ENCODE data around the gene CARD11.

CARD11 gene

DNA sequence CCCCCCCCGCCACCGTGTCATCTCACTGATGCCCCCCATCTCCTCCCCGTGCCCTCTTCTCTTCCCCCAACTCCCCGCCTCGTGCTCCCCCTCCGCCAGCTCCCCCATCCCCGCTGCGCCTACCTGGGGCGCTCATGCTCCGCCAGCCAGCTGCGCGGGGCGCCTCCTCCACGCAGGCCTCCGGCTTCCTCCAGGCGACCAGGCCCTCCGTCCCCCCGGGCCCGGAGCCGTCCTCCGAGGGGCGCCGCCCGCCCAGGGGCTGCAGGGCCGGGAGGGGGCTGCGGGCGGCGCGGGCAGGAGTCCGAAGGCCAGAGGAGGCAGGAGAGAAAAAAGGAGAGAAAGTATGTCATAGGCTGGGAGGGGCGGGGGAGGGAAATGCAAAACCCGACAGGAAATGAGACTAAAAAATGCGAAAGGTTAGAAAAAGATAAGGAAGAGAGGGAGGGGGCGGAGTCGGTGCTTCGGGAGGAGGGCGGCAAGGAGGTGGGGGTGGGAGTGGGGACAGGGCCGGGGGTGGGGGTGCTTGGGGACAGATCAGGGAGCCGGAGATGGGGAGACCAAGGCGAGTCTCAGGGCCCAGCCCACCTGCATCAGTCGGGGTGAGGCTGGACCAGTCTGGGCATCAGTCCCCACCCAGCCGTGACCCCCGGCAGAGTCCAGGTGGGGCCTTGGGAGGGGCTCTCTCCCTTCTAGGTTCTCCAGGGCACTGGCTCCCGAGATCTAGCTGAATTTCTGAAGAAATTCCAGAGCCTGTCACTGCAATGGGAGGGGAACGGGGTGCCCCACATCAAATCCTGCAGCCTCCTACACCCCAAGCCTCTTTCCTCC lies at the start of gene CARD11:
CARD11 (minus strand) TSS at position 324 of the 828 bp plus-strand sequence. CDS start 85,361 bp downstream, outside the sequence.
- H3K4me3 ChIP-seq, result peak within 1 kb of the TSS; percentile 49 to 77 (median 63)
- H3K27ac ChIP-seq, result peak within 1 kb of the TSS in 10 of 11 experiments; percentile 54 to 77 (median 58); a peak in 18 of 22 replicates

DNA sequence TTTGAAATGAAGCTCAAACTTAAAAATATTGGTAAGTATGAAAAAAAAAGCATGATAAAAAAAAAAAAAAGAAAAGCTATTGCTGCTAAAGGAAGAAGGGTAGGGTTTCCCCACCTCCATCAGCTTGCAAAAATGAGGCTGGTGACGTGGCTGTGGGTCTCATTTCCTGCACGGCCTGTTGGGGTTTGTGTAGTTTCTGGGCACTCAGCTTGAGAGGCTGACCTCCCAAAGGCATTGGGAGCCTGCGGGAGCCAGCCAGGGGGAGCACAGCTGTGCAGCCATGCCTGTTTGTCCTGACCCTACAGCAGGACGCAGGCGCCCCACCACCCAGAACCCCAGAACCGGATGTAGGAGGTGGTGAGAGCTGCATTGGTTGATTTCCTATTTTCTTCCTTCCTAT lies 48.8 kb upstream of the CARD11 start:
- peak overlapping the region in 9 of 11 experiments; percentile 35 to 83 (median 68); a peak in 15 of 22 replicates for H3K9ac ChIP-seq
- H3K36me3 ChIP-seq, result peaks cover 0 to 7% (median 0%) of the 10 kb centered on the region in 11 experiments; a peak in 2 of 22 replicates
- H3K9me3 ChIP-seq (replicated peaks in 1 of 11), result peaks cover 7 to 13% (median 12%) of the 10 kb centered on the region in 11 experiments; a peak in 21 of 22 replicates
- peak overlapping the region in 4 of 10 experiments; percentile 1 to 37 (median 22); a peak in 2 of 20 replicates for H3K4me3 ChIP-seq
- peak overlapping the region; percentile 78 to 96 (median 88) for H3K4me2 ChIP-seq
- peak in 3 of 11 experiments; percentile 62 to 87 (median 63); a peak in 5 of 22 replicates for TF ChIP-seq Cebpa-rat (IDR thresholded peaks at IDR 0.05)
- peaks cover 56 to 98% (median 92%) of the 10 kb centered on the region in 10 experiments for H3K4me1 ChIP-seq
- no peaks in the 10 kb centered on the region for H3K27me3 ChIP-seq
- no peaks in the 10 kb centered on the region for H4K20me1 ChIP-seq
- peak overlapping the region in 10 of 11 experiments; percentile 51 to 94 (median 88); a peak in 20 of 22 replicates for H3K27ac ChIP-seq

More for the DNA sequence above, at the start of gene CARD11:
- peaks cover 0 to 10% (median 0%) of the 10 kb centered on the region in 11 experiments; a peak in 2 of 22 replicates for H3K27me3 ChIP-seq
- peaks cover 0 to 27% (median 18%) of the 10 kb centered on the region in 11 experiments; a peak in 16 of 22 replicates for H3K9me3 ChIP-seq (replicated peaks in 1 of 11)
- TF ChIP-seq Cebpa-rat (IDR thresholded peaks at IDR 0.05), result no peak
- no peaks in the 10 kb centered on the region; a peak in 1 of 22 replicates for H4K20me1 ChIP-seq
- peak within 1 kb of the TSS; percentile 83 to 97 (median 92) for H3K4me2 ChIP-seq
- peaks cover 17 to 45% (median 35%) of the 10 kb centered on the region in 10 experiments for H3K4me1 ChIP-seq
- no peaks in the 10 kb centered on the region for H3K36me3 ChIP-seq
- H3K9ac ChIP-seq, result peak within 1 kb of the TSS; percentile 59 to 79 (median 72); a peak in 21 of 22 replicates

DNA sequence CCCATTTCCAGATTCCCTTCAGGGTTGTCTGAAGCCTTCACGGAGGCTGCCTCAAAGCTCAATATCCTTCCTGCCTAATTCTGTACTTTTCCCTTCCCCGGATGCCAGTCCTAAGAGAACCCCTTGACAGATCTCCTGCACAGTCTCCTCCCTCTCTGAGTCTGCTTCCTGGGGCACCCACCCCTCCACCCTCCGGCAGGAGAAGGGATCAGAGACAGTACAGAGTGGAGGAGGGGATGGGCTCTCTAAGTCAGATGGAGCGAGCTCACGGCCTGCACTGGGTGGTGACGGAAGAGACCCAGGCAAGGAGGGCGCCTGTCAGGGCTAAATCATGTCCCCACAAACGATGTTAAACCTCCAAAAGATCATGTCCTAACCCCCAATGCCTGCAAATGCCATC lies 48.0 kb upstream of the CARD11 start:
- Histone ChIP-seq H3K36me3 (no peaks in the 10 kb centered on the region), H3K4me3 (peak overlapping the region in 6 of 10 experiments; percentile 4 to 50 (median 10); a peak in 7 of 20 replicates), H3K9me3 (replicated peaks in 1 of 11) (peaks cover 0 to 5% (median 4%) of the 10 kb centered on the region in 11 experiments; a peak in 18 of 22 replicates), H3K4me2 (peak overlapping the region; percentile 78 to 96 (median 88)), H3K27ac (peak overlapping the region in 10 of 11 experiments; percentile 51 to 94 (median 88); a peak in 19 of 22 replicates), H4K20me1 (no peaks in the 10 kb centered on the region), H3K4me1 (peaks cover 54 to 99% (median 97%) of the 10 kb centered on the region in 10 experiments), H3K9ac (peak overlapping the region in 9 of 11 experiments; percentile 35 to 83 (median 68); a peak in 17 of 22 replicates), H3K27me3 (no peaks in the 10 kb centered on the region)
- TF ChIP-seq Cebpa-rat (IDR thresholded peaks at IDR 0.05), result no peak

DNA sequence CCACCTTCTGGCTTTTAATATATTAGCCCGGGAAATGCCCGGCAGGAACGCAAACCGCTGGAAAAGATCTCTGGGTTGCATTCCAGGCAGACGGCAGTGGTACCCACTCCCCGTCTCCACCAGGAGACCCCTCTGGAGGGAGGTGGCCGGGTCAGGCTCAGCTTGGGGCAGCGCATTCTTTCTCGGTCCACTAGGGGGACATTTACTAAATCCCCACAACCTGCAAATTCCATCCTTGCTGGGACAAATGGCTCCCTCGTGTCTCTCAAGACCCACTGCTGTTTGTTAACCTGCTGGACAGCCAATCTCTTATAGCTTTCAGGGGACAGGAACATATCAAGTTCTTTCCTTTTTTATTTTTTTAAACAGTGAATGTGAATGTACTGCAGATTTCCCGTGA lies 45.8 kb upstream of the CARD11 start:
- Histone ChIP-seq H3K27ac (peak overlapping the region in 4 of 11 experiments; percentile 26 to 94 (median 90); a peak in 2 of 22 replicates), H3K4me1 (peaks cover 36 to 94% (median 84%) of the 10 kb centered on the region in 10 experiments), H3K4me2 (peak overlapping the region in 9 of 11 experiments; percentile 61 to 96 (median 88); a peak in 15 of 22 replicates), H3K4me3 (no peak overlapping the region), H3K27me3 (no peaks in the 10 kb centered on the region), H4K20me1 (no peaks in the 10 kb centered on the region), H3K9me3 (replicated peaks in 1 of 11) (peaks cover under 1 to 9% (median 2%) of the 10 kb centered on the region in 11 experiments; a peak in 15 of 22 replicates), H3K9ac (no peak overlapping the region), H3K36me3 (no peaks in the 10 kb centered on the region)
- no peak for TF ChIP-seq Cebpa-rat (IDR thresholded peaks at IDR 0.05)

DNA sequence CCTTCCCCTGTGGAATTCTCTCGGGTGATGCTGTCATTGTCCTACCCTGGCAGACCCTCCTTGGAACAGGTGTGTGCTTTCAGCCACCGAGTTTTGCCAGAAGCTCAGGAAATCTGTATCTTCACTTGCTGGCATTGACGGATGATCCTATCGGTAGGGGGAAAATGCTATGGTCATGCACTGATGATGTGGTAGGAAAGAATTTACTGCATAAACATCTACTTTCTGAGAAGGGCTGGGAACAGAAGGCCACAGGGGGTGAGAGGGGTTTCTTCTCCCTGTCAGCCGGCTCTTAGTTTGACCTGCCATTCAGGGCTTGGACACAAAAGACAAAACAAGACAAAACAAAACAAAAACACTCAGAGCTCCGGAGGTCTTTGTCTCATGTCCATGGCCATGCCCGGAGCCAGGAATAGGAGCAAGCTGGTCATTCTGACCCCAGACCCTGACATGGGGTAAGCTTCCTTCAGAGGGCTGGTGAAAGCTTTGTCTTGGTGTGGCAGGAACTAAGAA lies 43.6 kb upstream of the CARD11 start:
- Histone ChIP-seq H3K4me3 (no peak overlapping the region), H3K4me1 (peaks cover 14 to 95% (median 83%) of the 10 kb centered on the region in 10 experiments), H3K9ac (0 out of 22 replicates have a peak overlapping the region, but pooled peaks of 3 of the 11 experiments have one; percentile 6 to 12 (median 8)), H4K20me1 (no peaks in the 10 kb centered on the region), H3K27me3 (no peaks in the 10 kb centered on the region), H3K36me3 (no peaks in the 10 kb centered on the region), H3K9me3 (replicated peaks in 1 of 11) (peaks cover 12 to 31% (median 23%) of the 10 kb centered on the region in 11 experiments), H3K4me2 (peak overlapping the region in 8 of 11 experiments; percentile 41 to 96 (median 85); a peak in 15 of 22 replicates), H3K27ac (peak overlapping the region in 4 of 11 experiments; percentile 18 to 32 (median 28); a peak in 4 of 22 replicates)
- TF ChIP-seq Cebpa-rat (IDR thresholded peaks at IDR 0.05), result no peak

DNA sequence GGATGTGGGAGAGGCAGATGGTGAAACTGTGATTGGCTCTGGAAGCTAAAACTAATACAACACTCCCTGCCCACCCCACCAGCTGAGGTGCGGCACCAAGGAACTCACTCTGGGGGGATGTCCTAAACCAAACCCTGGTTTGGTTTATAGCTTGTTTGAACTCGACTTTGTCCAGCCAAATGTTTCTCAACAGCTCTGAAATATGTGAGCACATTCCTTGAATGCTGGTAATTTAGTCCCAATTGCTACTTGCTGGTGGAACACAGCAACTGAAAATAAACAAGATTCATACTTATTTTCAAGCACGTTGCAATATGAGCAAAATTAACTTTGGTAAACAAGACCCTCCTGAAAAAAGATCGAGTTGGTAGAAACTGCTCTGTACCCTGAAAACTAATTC lies 39.7 kb upstream of the CARD11 start:
- H3K9me3 ChIP-seq (replicated peaks in 1 of 11), result peaks cover 28 to 60% (median 48%) of the 10 kb centered on the region in 11 experiments
- H3K9ac ChIP-seq, result peak overlapping the region in 2 of 11 experiments; percentile 28 to 35; a peak in 2 of 22 replicates
- H3K36me3 ChIP-seq, result no peaks in the 10 kb centered on the region; a peak in 1 of 22 replicates
- peaks cover 5 to 81% (median 66%) of the 10 kb centered on the region in 10 experiments; a peak in 18 of 20 replicates for H3K4me1 ChIP-seq
- peak overlapping the region in 9 of 11 experiments; percentile 28 to 70 (median 54); a peak in 17 of 22 replicates for H3K4me2 ChIP-seq
- peak overlapping the region in 7 of 11 experiments; percentile 43 to 76 (median 71); a peak in 13 of 22 replicates for H3K27ac ChIP-seq
- no peak for TF ChIP-seq Cebpa-rat (IDR thresholded peaks at IDR 0.05)
- H4K20me1 ChIP-seq, result no peaks in the 10 kb centered on the region
- H3K27me3 ChIP-seq, result peaks cover 0 to 4% (median 0%) of the 10 kb centered on the region in 11 experiments; a peak in 1 of 22 replicates
- H3K4me3 ChIP-seq, result 0 out of 20 replicates have a peak overlapping the region, but pooled peaks of 2 of the 10 experiments have one; percentile 0 to 1

DNA sequence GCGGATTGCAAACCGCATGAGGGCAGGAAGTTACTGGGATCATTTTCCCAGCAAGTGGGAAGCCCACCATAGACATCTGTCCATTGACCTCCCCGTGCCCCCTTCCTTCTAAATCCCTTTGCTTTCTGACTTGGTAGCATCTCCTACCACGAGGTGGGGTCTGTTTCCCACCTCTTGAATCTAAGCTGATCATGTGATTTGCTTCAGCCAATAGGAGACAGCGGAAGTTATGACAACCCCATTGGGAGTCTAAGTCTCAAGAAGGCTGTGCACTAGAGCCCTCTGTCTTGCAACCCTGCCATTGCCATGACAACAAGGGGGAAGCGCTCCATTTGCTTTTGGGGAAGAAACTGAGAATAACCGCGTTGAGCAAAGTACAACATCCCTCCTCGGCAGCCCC lies 39.2 kb upstream of the CARD11 start:
- H3K27ac ChIP-seq, result peak overlapping the region in 8 of 11 experiments; percentile 43 to 76 (median 69); a peak in 16 of 22 replicates
- no peak; a peak in 1 of 22 replicates for TF ChIP-seq Cebpa-rat (IDR thresholded peaks at IDR 0.05)
- peaks cover 0 to 10% (median 0%) of the 10 kb centered on the region in 11 experiments; a peak in 2 of 22 replicates for H3K27me3 ChIP-seq
- peak overlapping the region in 2 of 10 experiments; percentile 1 to 17; a peak in 1 of 20 replicates for H3K4me3 ChIP-seq
- H3K9ac ChIP-seq, result peak overlapping the region in 4 of 11 experiments; percentile 21 to 35 (median 28); a peak in 3 of 22 replicates
- peak overlapping the region in 9 of 11 experiments; percentile 28 to 70 (median 54); a peak in 18 of 22 replicates for H3K4me2 ChIP-seq
- H3K9me3 ChIP-seq (replicated peaks in 1 of 11), result peaks cover 28 to 60% (median 48%) of the 10 kb centered on the region in 11 experiments
- H4K20me1 ChIP-seq, result no peaks in the 10 kb centered on the region
- peaks cover 7 to 81% (median 66%) of the 10 kb centered on the region in 10 experiments; a peak in 18 of 20 replicates for H3K4me1 ChIP-seq
- H3K36me3 ChIP-seq, result no peaks in the 10 kb centered on the region; a peak in 1 of 22 replicates
